ENCODE data around the gene GMNC.
"Not testable (repeated sequence)": the region's sequence is repeated elsewhere in the genome, so short reads cannot be mapped to it uniquely, and the experiment has no call there.

GMNC gene, protein sequence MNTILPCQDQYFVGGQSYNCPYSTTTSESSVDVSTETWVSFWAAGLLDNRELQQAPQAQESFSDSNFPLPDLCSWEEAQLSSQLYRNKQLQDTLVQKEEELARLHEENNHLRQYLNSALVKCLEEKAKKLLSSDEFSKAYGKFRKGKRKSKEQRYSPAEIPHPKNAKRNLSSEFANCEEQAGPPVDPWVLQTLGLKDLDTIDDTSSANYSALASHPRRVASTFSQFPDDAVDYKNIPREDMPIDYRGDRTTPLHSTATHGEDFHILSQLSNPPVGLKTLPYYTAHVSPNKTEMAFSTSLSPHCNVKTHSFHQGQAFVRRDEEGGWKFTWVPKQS
- total RNA-seq = 0 reads per million in 2 experiments

DNA sequence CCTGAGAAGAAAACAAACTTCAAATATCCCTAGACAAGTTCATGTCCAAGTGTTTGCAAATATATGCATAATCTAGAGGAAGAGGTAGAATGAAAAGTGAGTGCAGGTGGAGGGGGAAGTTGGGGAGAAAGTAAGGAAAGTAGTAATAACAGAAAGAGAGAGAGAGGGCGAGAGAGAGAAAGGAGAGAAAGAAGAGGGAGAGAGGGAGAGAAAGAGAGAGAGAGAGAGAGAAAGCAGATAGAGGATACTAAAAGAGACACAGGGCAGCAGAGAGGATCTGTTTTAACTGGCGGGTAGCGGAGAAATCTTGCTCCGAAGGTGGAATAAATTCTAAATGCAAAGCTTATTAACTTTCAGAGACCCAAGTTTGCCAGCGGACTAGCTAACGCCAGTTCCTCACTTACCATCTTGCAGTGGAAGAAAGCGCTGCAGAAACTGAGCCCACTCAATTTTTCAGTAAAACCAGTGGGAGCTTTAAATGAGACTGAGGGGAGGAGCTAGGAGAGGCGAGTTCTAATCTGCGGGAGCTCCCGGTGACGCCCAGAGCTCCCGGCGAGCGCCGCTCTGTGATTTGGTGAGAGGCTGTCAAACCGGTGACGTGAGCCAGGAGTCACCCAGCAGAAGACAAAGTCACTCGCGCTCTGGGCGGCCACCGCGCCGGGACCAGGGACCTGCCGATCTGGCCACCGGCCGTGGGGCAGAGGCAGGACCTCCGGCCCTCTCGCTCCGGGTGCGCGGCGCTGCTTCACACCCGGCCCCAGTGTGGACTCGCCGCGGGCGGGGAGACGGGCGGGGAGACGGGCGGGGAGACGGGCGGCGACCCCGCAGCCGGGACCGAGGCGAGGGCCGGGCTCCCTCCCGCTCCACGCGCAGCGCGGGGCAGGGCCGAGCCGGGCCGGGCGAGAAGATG is at the start of gene GMNC:
Gene GMNC (minus strand): TSS at position 486 of the 910 bp plus-strand sequence. CDS start 79 bp downstream, at position 407.
- no peak for DNase-seq (ENCODE audit: low read depth)

- DNase-seq (ENCODE audit: low read depth) = no peak
Observed at GRCh38 chr3:190911382-190911781, 48.9 kb upstream of the GMNC start.

- DNase-seq (ENCODE audit: low read depth) = no peak
Observed at GRCh38 chr3:190909908-190910307, 47.4 kb upstream of the GMNC start.

GRCh38 chr3:190903156-190903555 is 40.7 kb upstream of the GMNC start:
- no peak for DNase-seq (ENCODE audit: low read depth)

- DNase-seq (ENCODE audit: low read depth) = no peak
Observed at GRCh38 chr3:190902292-190902691, 39.8 kb upstream of the GMNC start.

DNA sequence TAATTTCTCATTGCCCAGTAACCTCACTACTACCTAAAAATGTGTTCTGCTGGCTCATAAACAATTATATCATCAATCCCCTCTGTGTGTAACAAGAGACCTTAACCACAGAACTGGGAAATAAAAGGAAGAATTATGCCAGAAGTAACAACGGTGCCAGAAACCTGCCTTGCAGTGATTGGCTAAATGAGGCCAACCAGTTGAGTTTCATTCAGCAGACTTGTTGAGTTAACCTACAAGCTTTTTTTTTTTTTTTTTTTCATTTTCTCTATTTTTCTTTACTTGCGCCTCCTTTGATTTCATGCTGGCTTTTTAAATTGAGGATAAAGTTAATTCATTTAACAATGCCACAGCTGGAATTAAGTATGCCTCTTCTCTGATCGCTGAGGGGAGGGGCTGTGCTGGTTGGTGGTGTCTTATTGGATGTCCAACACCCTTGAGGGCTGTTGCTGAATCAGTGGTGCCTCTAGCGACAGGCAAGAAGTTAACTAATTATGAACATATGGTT is 30.0 kb upstream of the GMNC start:
- no peak for DNase-seq (ENCODE audit: low read depth)

DNA sequence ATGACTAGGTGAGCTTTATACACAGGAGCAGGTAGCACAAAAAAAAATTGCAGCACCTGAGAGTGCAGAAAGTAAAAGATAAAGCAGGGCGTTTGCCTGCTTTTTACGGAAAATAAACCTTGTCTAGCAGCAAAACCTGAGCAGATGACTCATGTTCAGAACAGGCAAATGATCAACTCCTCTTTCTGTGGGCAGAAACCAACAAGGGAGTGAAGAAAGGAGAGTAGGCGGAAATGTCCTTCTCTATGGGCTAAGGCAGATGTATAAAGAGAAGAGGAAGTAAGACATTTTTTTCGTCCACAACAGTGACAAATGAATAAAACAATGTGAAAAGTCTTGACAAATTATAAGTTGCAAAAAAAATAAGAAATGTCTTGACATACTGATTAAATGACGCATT is 24.5 kb upstream of the GMNC start:
- no peak for DNase-seq (ENCODE audit: low read depth)

- no peak for DNase-seq (ENCODE audit: low read depth)
Observed at GRCh38 chr3:190883973-190884832, 21.7 kb upstream of the GMNC start.

DNA sequence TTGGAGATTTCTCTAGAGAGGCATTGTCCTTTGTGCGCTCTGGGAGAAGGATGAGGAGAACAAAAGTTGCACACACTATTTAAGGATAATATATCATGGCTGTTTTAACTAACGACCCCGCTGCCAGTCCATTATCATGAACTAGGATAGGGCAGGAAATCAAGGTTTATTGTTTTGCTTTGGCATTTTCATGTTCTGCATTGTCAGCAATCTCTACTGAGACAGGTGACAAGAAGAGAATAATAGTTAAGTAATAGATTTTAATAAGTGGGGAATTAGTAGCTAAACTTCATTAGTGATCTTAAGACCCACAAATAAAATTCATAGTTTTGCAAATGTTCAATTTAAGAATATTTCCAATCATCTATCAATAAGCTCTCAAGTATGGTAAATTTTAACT is 20.6 kb upstream of the GMNC start:
- no peak for DNase-seq (ENCODE audit: low read depth)

GRCh38 chr3:190877925-190878324 is 15.4 kb upstream of the GMNC start:
- DNase-seq (ENCODE audit: low read depth) = no peak

DNA sequence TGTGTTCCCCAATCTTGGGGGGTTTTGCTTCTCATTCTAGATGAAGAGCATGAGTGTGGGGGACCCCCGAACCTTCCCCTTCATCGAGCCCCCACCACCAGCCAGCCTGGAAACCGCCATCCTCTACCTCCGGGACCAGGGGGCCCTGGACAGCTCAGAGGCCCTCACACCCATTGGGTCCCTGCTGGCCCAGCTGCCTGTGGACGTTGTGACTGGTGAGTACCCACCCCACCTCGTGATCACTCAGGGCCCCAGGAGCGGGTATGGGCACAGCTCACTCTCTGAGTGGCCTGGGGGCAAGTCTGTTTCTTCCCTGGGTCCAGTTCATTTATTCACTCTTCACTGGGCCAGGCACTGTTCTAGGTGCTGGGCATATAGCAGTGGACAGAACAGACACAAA is 13.9 kb upstream of the GMNC start:
- DNase-seq (ENCODE audit: low read depth) = not testable (repeated sequence)

- not testable (repeated sequence) for DNase-seq (ENCODE audit: low read depth)
Observed at GRCh38 chr3:190875061-190875460, 12.6 kb upstream of the GMNC start.

GRCh38 chr3:190870127-190870526 is 7.6 kb upstream of the GMNC start:
- DNase-seq (ENCODE audit: low read depth) = no peak

DNA sequence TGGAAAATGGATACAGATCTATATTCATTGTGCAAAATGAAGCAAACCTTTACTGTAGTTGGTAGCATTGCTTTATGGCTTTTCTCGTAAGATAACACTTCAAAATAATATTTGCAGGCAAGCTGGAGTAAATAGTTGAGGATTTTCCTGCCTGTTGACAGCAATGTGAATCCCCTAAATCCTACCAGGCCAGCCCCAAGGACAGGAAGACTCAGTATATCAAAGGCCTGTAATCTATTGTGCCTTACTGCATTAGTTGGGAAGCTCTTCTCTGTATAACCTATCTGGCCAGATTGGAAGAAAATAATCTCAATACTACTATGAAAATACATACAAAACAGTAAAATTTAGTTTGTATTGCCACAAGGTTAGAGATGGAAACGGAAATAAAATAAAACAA is 4.6 kb upstream of the GMNC start:
- DNase-seq (ENCODE audit: low read depth) = no peak

DNA sequence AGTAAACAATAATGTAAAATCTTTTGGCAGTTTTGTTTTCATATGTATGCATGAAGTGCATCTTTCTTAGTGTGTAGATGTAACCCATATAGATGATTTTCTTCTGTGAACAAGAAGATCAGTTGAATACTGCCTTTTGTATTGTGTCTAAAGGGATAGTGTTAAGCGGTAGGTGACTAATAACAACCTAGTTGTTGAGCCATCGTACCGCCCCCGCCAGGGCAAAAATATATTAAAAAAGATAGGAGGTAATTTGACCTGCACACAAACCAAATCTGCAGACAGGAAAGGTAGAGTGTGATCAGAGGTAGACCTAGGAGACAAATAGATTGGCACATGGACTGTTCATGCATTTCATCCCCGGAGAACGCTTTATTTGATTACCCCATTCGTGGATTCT is 3.3 kb upstream of the GMNC start:
- no peak for DNase-seq (ENCODE audit: low read depth)

- no peak for DNase-seq (ENCODE audit: low read depth)
Observed at GRCh38 chr3:190865419-190865818, 2.9 kb upstream of the GMNC start.

DNA sequence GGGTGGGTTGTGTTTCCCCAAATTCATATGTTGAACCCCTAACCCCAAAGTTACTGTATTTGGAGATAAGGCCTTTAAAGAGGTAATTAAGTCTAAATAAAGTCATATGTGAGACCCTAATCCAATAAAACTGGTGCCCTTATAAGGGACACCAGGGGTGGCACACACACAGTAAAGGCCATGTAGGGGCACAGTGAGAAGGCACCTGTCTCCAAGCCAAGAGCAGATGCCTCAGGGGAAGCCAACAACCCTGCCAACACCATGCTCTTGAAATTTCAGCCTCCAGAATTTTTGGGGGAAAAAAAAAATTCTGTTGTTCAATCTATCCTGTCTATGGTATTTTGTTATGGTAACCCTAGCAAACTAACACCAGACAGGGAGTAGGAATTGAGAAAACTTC is 1.5 kb upstream of the GMNC start:
- no peak for DNase-seq (ENCODE audit: low read depth)

- no peak for DNase-seq (ENCODE audit: low read depth)
Observed at GRCh38 chr3:190863119-190863465, 598 bp upstream of the GMNC start.

- DNase-seq (ENCODE audit: low read depth) = no peak
Observed at GRCh38 chr3:190860521-190860920, 2.0 kb downstream of the GMNC start.

DNA sequence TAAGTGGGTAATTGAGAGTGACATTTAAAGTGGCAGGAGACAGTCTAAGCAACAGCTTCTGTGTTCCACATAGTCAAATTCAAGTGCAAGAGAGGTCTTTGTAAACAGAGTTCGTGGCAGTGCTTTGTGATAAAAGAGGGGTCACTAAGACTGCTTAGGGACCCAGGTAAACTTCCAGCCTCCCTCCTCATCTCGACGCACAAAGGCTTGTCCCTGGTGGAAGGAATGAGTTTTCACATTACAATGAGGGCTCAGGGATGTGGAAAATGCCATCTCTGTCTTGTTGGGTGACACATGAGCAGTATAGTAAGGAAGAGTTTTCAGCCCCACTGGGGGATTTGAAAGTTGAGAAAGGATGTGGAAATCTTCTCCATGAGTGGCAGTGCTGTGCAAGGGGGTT is 7.3 kb downstream of the GMNC start:
- DNase-seq (ENCODE audit: low read depth) = no peak

GRCh38 chr3:190854062-190854461 is 8.4 kb downstream of the GMNC start:
- no peak for DNase-seq (ENCODE audit: low read depth)

DNA sequence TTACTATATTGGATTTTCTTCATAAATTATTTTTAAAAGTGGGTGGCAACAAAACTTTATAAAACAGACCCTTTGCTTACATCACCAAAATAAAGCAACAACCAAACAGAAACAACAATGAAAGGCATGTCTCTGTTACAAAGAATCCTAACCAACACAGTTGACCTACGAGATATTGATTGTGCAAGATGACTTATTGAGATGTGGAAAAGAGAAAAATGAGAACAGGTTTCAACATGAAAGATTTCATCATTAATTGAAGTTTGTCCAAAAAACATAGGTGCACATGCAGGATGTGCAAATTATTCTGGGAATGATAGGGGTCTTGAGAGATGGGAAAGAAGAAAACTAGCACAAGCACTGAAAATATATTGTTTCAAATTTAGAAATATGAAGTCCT is 9.0 kb downstream of the GMNC start:
- DNase-seq (ENCODE audit: low read depth) = no peak
